Nephron (organoid): ENCODE results near the gene SNRPD1.
"Not testable (repeated sequence)": the region's sequence is repeated elsewhere in the genome, so short reads cannot be mapped to it uniquely, and the experiment has no call there.

Source experiments
- H3K27ac Mint-ChIP-seq, 3 experiments: 2 replicates each; pipeline ENCODE4 v1.8.0; 2020; ENCODE audit warnings: mixed read lengths in 3 of 3, mild to moderate bottlenecking in 2 of 3, moderate library complexity in 1 of 3
- H3K27me3 Mint-ChIP-seq: 2 replicates; pipeline ENCODE4 v1.8.0; 2021; ENCODE audit warnings: low read depth, mild to moderate bottlenecking, moderate library complexity, mixed read lengths
- H3K36me3 Mint-ChIP-seq: 2 replicates; pipeline ENCODE4 v1.8.0; 2020; ENCODE audit warnings: low read depth, mixed read lengths
- H3K4me1 Mint-ChIP-seq: 2 replicates; pipeline ENCODE4 v1.8.0; 2020; ENCODE audit warnings: mixed read lengths
- H3K4me3 Mint-ChIP-seq, 3 experiments: 2 replicates each; pipeline ENCODE4 v1.8.0; 2020; ENCODE audit warnings: mild to moderate bottlenecking in 3 of 3, mixed read lengths in 3 of 3, moderate library complexity in 2 of 3
- H3K9me3 Mint-ChIP-seq: 2 replicates; pipeline ENCODE4 v1.8.0; 2020; ENCODE audit warnings: mixed read lengths
- TF ChIP-seq, protein P1 (sequence below), 3 experiments: fragments of 200-600 bp; sonication (generic); IDR thresholded peaks; one replicate each; pipeline ENCODE4 v1.5.0; 2021; ENCODE audit warnings: antibody characterized with exemption in 3 of 3; ENCODE audit not compliant: unreplicated experiment in 3 of 3

SNRPD1 gene

DNA sequence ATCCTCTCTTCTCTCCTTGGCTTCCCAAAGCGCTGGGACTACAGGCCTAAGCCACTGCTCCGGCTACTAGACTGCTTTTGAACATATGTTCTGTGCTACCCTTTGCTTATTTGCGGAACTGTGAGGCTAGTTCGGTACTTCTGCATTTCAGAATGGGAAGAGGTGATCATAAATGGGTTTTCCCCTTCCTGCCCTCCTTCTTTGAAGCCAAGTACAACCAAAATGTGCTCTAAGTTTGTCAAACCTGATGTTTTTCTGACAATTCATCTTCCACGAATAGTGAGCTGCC is 9.9 kb upstream of the SNRPD1 start:
- no peaks in the 10 kb centered on the region for H3K27me3 Mint-ChIP-seq

DNA sequence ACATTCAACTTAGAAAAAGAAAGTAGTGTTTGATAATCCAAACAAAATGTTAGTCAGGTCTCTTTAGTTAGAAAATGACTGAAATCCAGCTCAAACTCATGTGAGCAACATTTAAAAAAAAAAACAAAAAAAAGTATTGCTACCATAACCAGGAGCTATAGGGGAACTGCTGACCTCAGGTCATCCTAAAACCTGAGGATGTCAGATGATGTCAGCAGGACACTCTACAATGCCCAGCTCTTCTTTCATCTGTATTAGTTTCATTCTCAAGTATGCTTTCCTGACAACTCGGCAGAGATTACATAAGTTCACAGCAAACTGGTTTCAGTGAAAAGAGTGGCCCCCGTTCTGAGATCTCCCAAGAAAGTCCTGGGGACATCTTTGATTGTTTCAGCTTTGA is 7.4 kb upstream of the SNRPD1 start:
- no peaks in the 10 kb centered on the region for H3K9me3 Mint-ChIP-seq
- no peaks in the 10 kb centered on the region for H3K27me3 Mint-ChIP-seq
- peak overlapping the region in 1 of 3 experiments; percentile 63 for H3K27ac Mint-ChIP-seq
- H3K36me3 Mint-ChIP-seq: no peaks in the 10 kb centered on the region
- TF ChIP-seq, protein P1, sequence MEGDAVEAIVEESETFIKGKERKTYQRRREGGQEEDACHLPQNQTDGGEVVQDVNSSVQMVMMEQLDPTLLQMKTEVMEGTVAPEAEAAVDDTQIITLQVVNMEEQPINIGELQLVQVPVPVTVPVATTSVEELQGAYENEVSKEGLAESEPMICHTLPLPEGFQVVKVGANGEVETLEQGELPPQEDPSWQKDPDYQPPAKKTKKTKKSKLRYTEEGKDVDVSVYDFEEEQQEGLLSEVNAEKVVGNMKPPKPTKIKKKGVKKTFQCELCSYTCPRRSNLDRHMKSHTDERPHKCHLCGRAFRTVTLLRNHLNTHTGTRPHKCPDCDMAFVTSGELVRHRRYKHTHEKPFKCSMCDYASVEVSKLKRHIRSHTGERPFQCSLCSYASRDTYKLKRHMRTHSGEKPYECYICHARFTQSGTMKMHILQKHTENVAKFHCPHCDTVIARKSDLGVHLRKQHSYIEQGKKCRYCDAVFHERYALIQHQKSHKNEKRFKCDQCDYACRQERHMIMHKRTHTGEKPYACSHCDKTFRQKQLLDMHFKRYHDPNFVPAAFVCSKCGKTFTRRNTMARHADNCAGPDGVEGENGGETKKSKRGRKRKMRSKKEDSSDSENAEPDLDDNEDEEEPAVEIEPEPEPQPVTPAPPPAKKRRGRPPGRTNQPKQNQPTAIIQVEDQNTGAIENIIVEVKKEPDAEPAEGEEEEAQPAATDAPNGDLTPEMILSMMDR (IDR thresholded peaks at IDR 0.05; ENCODE audit: unreplicated experiment in 3 of 3): no peak
- peaks cover 3% of the 10 kb centered on the region for H3K4me1 Mint-ChIP-seq
- H3K4me3 Mint-ChIP-seq: peak overlapping the region in 1 of 3 experiments; percentile 42

More for the DNA sequence above, 9.9 kb upstream of the SNRPD1 start:
- Mint-ChIP-seq H3K36me3 (no peaks in the 10 kb centered on the region), H3K4me3 (peak overlapping the region; percentile 52 to 76 (median 62)), H3K9me3 (no peaks in the 10 kb centered on the region), H3K4me1 (peaks cover 15% of the 10 kb centered on the region), H3K27ac (peak overlapping the region in 2 of 3 experiments; percentile 25 to 34)
- TF ChIP-seq, protein P1 (IDR thresholded peaks at IDR 0.05; ENCODE audit: unreplicated experiment in 3 of 3): no peak

DNA sequence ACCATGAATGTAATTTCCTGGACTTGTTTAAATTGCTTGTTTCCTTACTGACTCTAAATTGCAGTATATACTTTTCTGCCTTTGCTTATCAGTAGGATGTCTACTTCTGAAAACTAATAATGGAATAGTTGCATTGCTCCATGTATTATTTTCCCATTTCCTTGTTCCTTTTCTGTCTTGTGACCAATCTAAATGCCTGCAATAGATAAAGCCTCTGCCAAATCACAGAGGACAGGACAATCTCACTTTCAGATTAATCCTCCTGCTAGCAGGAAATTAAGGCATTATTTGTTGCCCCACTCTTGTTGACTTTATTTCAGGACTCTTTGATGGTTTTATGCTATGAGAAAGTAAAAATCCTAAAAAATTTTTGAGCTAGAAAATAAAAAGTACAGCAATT is 6.9 kb upstream of the SNRPD1 start:
- H3K4me3 Mint-ChIP-seq: peak overlapping the region in 1 of 3 experiments; percentile 42
- H3K4me1 Mint-ChIP-seq: no peaks in the 10 kb centered on the region
- no peaks in the 10 kb centered on the region for H3K36me3 Mint-ChIP-seq
- peak overlapping the region in 1 of 3 experiments; percentile 63 for H3K27ac Mint-ChIP-seq
- TF ChIP-seq, protein P1 (IDR thresholded peaks at IDR 0.05; ENCODE audit: unreplicated experiment in 3 of 3): no peak
- no peaks in the 10 kb centered on the region for H3K27me3 Mint-ChIP-seq
- no peaks in the 10 kb centered on the region for H3K9me3 Mint-ChIP-seq

DNA sequence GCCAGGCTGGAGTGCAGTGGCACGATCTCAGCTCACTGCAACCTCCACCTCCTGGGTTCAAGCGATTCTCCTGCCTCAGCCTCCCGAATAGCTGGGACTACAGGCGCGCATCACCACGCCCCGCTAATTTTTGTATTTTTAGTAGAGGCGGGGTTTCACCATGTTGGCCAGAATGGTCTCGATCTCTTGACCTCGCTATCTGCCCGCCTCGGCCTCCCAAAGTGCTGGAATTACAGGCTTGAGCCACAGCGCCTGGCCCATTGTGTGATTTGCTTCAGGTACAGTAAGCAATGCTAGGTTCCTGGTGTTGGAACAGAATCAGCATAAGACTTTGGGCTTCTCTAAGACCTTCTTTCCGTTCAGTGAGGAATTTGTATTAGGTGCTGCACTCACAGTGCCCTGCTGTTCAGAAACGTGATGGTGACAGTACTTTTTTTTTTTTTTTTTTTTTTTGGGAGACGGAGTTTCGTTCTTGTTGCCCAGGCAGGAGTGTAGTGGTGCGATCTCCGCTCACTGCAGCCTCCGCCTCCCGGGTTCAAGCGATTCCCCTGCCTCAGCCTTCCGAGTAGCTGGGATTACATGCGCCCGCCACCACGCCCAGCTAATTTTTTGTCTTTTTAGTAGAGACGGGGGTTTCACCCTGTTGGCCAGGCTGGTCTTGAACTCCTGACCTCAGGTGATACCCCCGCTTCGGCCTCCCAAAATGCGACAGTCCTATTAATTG is 551 bp upstream of the SNRPD1 start:
- H3K27ac Mint-ChIP-seq: peak overlapping the region; percentile 91 to 96 (median 93)
- H3K9me3 Mint-ChIP-seq, H3K27me3 Mint-ChIP-seq: not testable (repeated sequence)
- peak overlapping the region; percentile 91 to 96 (median 96) for H3K4me3 Mint-ChIP-seq
- H3K4me1 Mint-ChIP-seq: peaks cover 14% of the 10 kb centered on the region
- peaks cover 23% of the 10 kb centered on the region for H3K36me3 Mint-ChIP-seq

DNA sequence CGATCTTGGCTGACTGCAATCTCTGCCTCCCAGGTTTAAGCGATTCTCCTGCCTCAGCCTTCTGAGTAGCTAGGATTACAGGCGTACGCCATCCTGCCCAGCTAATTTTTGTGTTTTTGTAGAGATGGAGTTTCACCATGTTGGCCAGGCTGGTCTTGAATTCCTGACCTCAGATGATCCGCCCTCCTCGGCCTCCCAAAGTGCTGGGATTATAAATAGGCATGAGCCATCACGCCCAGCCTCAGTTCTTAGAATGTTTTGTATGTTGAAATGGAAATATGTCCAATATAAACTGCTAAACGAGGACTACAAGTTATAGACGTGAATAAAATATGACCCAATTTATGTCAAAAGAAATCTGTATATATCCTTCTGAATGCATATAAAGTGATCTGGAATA is 9.5 kb downstream of the SNRPD1 start:
- H3K36me3 Mint-ChIP-seq: peaks cover 62% of the 10 kb centered on the region
- H3K9me3 Mint-ChIP-seq, H3K27me3 Mint-ChIP-seq, H3K27ac Mint-ChIP-seq, H3K4me3 Mint-ChIP-seq, H3K4me1 Mint-ChIP-seq: not testable (repeated sequence)

DNA sequence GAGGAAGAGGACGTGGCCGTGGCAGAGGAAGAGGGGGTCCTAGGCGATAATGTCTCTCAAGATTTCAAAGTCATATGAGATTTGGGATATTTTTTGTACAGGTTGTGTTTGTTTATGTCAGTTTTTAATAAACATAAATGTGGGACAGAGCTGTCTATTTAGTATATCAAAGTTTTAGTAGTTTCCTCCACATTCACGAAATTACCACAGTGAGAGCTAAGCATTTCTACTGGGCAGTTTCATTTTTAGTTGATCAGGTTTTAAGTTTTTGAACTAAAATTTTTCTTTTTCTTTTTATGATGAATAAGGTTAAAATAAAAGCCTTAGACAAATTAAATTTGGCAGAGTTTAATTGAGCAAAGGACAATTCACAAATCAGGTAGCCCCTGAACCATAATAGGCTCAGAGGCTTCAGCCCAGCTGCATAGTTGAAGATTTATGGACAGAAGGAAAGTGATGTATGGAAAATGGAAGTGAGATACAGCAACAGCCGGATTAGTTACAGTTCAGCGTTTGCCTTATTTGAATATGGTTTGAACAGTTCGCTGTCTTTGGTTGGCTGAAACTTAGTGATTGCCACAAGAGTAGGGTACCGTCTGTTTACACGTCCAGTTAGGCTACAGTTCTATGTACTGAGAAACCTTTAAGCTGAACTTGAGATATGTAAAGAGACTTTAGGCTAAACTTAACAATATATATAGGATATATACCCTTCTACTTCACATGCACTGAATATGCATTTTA is 17.1 kb downstream of the SNRPD1 start:
- TF ChIP-seq, protein P1 (IDR thresholded peaks at IDR 0.05; ENCODE audit: unreplicated experiment in 3 of 3): no peak
- H3K27me3 Mint-ChIP-seq: no peaks in the 10 kb centered on the region
- peak overlapping the region in 1 of 3 experiments; percentile 10 for H3K27ac Mint-ChIP-seq
- no peaks in the 10 kb centered on the region for H3K9me3 Mint-ChIP-seq
- no peaks in the 10 kb centered on the region for H3K4me1 Mint-ChIP-seq
- H3K36me3 Mint-ChIP-seq: peaks cover 57% of the 10 kb centered on the region
- no peak overlapping the region for H3K4me3 Mint-ChIP-seq

DNA sequence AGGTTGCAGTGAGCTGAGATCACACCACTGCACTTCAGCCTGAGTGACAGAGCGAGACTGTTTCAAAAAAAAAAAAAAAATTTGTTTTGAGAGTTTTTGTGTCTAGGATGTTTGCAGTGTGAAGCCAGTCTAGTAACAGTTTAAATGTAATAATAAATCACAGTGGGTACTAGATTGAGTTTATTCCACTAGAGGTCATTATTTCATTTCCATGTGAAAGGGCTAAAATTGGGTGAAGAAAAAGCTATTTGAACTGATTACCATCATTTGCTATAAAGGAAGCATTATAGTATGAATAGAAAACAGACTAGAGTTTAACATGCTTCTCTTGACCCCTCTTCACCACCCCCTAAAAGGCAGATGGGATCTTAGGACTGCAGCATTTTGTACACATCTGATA is 20.3 kb downstream of the SNRPD1 start:
- no peaks in the 10 kb centered on the region for H3K4me1 Mint-ChIP-seq
- TF ChIP-seq, protein P1 (IDR thresholded peaks at IDR 0.05; ENCODE audit: unreplicated experiment in 3 of 3): no peak
- no peaks in the 10 kb centered on the region for H3K9me3 Mint-ChIP-seq
- no peak overlapping the region for H3K27ac Mint-ChIP-seq
- no peak overlapping the region for H3K4me3 Mint-ChIP-seq
- H3K27me3 Mint-ChIP-seq: no peaks in the 10 kb centered on the region
- peaks cover 54% of the 10 kb centered on the region for H3K36me3 Mint-ChIP-seq
